Panc1 (cell line): Measurements from ENCODE around the gene LPIN3. TPM values are rescaled to one million over a fixed set of nuclear protein-coding genes. Genes with fewer than 3 reads are reported as not detected.

ENCODE experiments used
- ATAC-seq: fragments of 200-7000 bp; cut with Tn5 transposase; 2 replicates; pipeline ENCODE4 v1.9.1; 2020; ENCODE audit warnings: mild to moderate bottlenecking, moderate library complexity
- BruUV-seq: library from RNA; stranded (reverse); fragments of 400-500 nt; replicated peaks from 2 replicates; lab custom pipeline; 2021; lab: Mats Ljungman, UMichigan
- CTCF ChIA-PET: fragments of 300-600 bp; sonication (Branson Sonifier 250); formaldehyde crosslinking; loops from one replicate; lab custom pipeline; 2022; ENCODE audit warnings: antibody characterized with exemption; lab: Charles Lee
- POLR2A ChIA-PET: fragments of 300-600 bp; sonication (Branson Sonifier 250); formaldehyde crosslinking; loops from one replicate; lab custom pipeline; 2022; ENCODE audit warnings: antibody characterized with exemption; lab: Charles Lee
- DNase-seq: peaks from one replicate; pipeline ENCODE4 v3.0.0-alpha.2; 2010; ENCODE audit warnings: low read depth, low spot score
- H3K27ac ChIP-seq: 2 replicates; pipeline ENCODE4 v1.5.1; 2011; ENCODE audit warnings: mild to moderate bottlenecking, low read length, inconsistent platforms
- H3K27me3 ChIP-seq: fragments of 200-500 bp; sonication (Bioruptor generic); 2 replicates; pipeline ENCODE4 v1.6.0; 2014; ENCODE audit warnings: low read length, inconsistent platforms; ENCODE audit not compliant: control insufficient read depth, insufficient read depth
- H3K36me3 ChIP-seq: fragments of 200-500 bp; sonication (Bioruptor generic); 2 replicates; pipeline ENCODE4 v1.5.1; 2014; ENCODE audit warnings: inconsistent platforms, mild to moderate bottlenecking, low read length, moderate library complexity; ENCODE audit not compliant: control insufficient read depth, insufficient read depth
- H3K4me1 ChIP-seq: 2 replicates; pipeline ENCODE4 v1.5.1; 2011; ENCODE audit warnings: inconsistent platforms, mild to moderate bottlenecking, low read length, moderate library complexity; ENCODE audit not compliant: control insufficient read depth, insufficient read depth
- H3K4me3 ChIP-seq, 2 experiments: 2 replicates each; pipeline ENCODE4 v1.5.1; 2011 to 2012; ENCODE audit warnings: low read depth in 2 of 2, low read length in 2 of 2, mild to moderate bottlenecking in 2 of 2, inconsistent platforms in 1 of 2, moderate library complexity in 1 of 2
- H3K9me3 ChIP-seq: fragments of 200-500 bp; sonication (Bioruptor generic); 2 replicates; pipeline ENCODE4 v1.5.1; 2014; ENCODE audit warnings: low read depth, mild to moderate bottlenecking, inconsistent platforms, low read length, moderate library complexity; ENCODE audit not compliant: control insufficient read depth, insufficient read depth
- CTCF ChIP-seq: fragments of 450-650 bp; IDR thresholded peaks from 2 replicates; pipeline ENCODE4 v1.5.1; 2017; ENCODE audit warnings: mild to moderate bottlenecking
- POLR2AphosphoS5 ChIP-seq: IDR thresholded peaks from 2 replicates; pipeline ENCODE4 v1.6.1; 2012; ENCODE audit warnings: mild to moderate bottlenecking, low read depth, low read length, moderate library complexity
- REST ChIP-seq, 2 experiments: IDR thresholded peaks; 2 replicates each; pipeline ENCODE4 v1.6.1; 2011 to 2012; ENCODE audit warnings: low read depth in 2 of 2, control low read depth in 1 of 2, low read length in 1 of 2, mild to moderate bottlenecking in 1 of 2, moderate library complexity in 1 of 2; ENCODE audit not compliant: insufficient read depth in 1 of 2
- SIN3A ChIP-seq: IDR thresholded peaks from 2 replicates; pipeline ENCODE4 v1.6.1; 2012; ENCODE audit warnings: low read depth, mild to moderate bottlenecking, low read length, moderate library complexity, borderline replicate concordance; ENCODE audit not compliant: insufficient read depth
- TCF7L2 ChIP-seq: IDR thresholded peaks from 2 replicates; pipeline ENCODE4 v1.6.1; 2011; ENCODE audit warnings: mild to moderate bottlenecking, low read depth, low read length, inconsistent platforms
- in situ Hi-C: cut with HindIII; loops from 2 replicates; pipeline ENCODE4 v1.10.0; 2016; ENCODE audit warnings: low sequenced_read_pairs, low pct_unique_long_range_greater_than_20kb
- intact Hi-C: fragments of 100-400 bp; cut with micrococcal nuclease; formaldehyde crosslinking; loops from one replicate; pipeline ENCODE4 v1.10.0; 2022; ENCODE audit not compliant: unreplicated experiment
- total RNA-seq: library from RNA; stranded (reverse); gene quantifications from one replicate; pipeline ENCODE4 v1.2.1, GENCODE V29; 2021; ENCODE audit not compliant: unreplicated experiment

LPIN3 gene
- total RNA-seq, 1 experiment from 2014 or later: 21.0 TPM

- no TSS peak for BruUV-seq
- no peak overlapping the region for H3K27ac ChIP-seq
- TF ChIP-seq CTCF: no peak
- no peak for DNase-seq
- H3K36me3 ChIP-seq: no peaks in the 10 kb centered on the region
- CTCF ChIA-PET: no interaction called here
- H3K9me3 ChIP-seq: no peaks in the 10 kb centered on the region
- H3K27me3 ChIP-seq: peaks cover 7% of the 10 kb centered on the region; the same call in 1 of the 2 replicates
- H3K4me3 ChIP-seq: no peak overlapping the region
- peak; percentile 40; the same call in 1 of the 2 replicates for ATAC-seq
- POLR2A ChIA-PET: no interaction called here
- H3K4me1 ChIP-seq: no peaks in the 10 kb centered on the region
- in situ Hi-C loops (no loop called here), intact Hi-C loops (no loop called here)
Observed at GRCh38 chr20:41377275-41377674, 36.7 kb downstream of the LPIN3 start.

- Histone ChIP-seq H3K36me3 (no peaks in the 10 kb centered on the region), H3K9me3 (no peaks in the 10 kb centered on the region), H3K27ac (no peak overlapping the region), H3K4me1 (no peaks in the 10 kb centered on the region), H3K27me3 (peaks cover 10% of the 10 kb centered on the region; the same call in 1 of the 2 replicates), H3K4me3 (no peak overlapping the region)
- intact Hi-C loops: no loop called here
- no peak for DNase-seq
- in situ Hi-C loops: no loop called here
- POLR2A ChIA-PET: no interaction called here
- no TSS peak for BruUV-seq
- CTCF ChIA-PET: interaction anchor here (0.6 kb wide), 2 partner anchors 8 to 28 kb away, joined by 3 to 4 read pairs; no protein-coding TSS in a partner anchor
- TF ChIP-seq SIN3A (no peak), CTCF (no peak), POLR2AphosphoS5 (no peak), TCF7L2 (no peak), REST (IDR thresholded peaks at IDR 0.05; ENCODE audit: insufficient read depth in 1 of 2, low read depth in 2 of 2, low read length in 1 of 2) (no peak)
- ATAC-seq: no peak
Observed at GRCh38 chr20:41379551-41379950, 38.9 kb downstream of the LPIN3 start.
